Measurements from ENCODE around the gene GRHL1.
"Not testable (repeated sequence)": the region's sequence is repeated elsewhere in the genome, so short reads cannot be mapped to it uniquely, and the experiment has no call there.

The GRHL1 gene

GRCh38 chr2:10009811-10010781 is 58.6 kb downstream of the GRHL1 start:
- no peak for DNase-seq (ENCODE audit: low read depth in 2 of 2)

GRCh38 chr2:10010861-10011605 is 59.5 kb downstream of the GRHL1 start:
- DNase-seq (ENCODE audit: low read depth in 2 of 2), result not testable (repeated sequence)

- not testable (repeated sequence) for DNase-seq (ENCODE audit: low read depth in 2 of 2)
These were observed 60.3 kb downstream of the GRHL1 start for GRCh38 chr2:10011606-10012325.

- DNase-seq (ENCODE audit: low read depth in 2 of 2), result not testable (repeated sequence)
These were observed 61.0 kb downstream of the GRHL1 start for GRCh38 chr2:10012366-10012962.

GRCh38 chr2:10012963-10013461 is 61.5 kb downstream of the GRHL1 start:
- no peak for DNase-seq (ENCODE audit: low read depth in 2 of 2)

GRCh38 chr2:10013651-10014417 is 62.3 kb downstream of the GRHL1 start:
- not testable (repeated sequence) for DNase-seq (ENCODE audit: low read depth in 2 of 2)

GRCh38 chr2:10014418-10015190 is 63.1 kb downstream of the GRHL1 start:
- no peak for DNase-seq (ENCODE audit: low read depth in 2 of 2)

- not testable (repeated sequence) for DNase-seq (ENCODE audit: low read depth in 2 of 2)
These were observed 64.0 kb downstream of the GRHL1 start for GRCh38 chr2:10015376-10015989.

- no peak for DNase-seq (ENCODE audit: low read depth in 2 of 2)
These were observed 64.7 kb downstream of the GRHL1 start for GRCh38 chr2:10016001-10016801.

- DNase-seq (ENCODE audit: low read depth in 2 of 2), result no peak
These were observed 65.3 kb downstream of the GRHL1 start for GRCh38 chr2:10016802-10017258.

GRCh38 chr2:10017313-10017941 is 65.9 kb downstream of the GRHL1 start:
- DNase-seq (ENCODE audit: low read depth in 2 of 2), result no peak

- DNase-seq (ENCODE audit: low read depth in 2 of 2), result no peak
These were observed 67.7 kb downstream of the GRHL1 start for GRCh38 chr2:10019174-10019573.

GRCh38 chr2:10019602-10020400 is 68.3 kb downstream of the GRHL1 start:
- no peak for DNase-seq (ENCODE audit: low read depth in 2 of 2)

GRCh38 chr2:10022041-10022421 is 70.5 kb downstream of the GRHL1 start:
- no peak for DNase-seq (ENCODE audit: low read depth in 2 of 2)

- DNase-seq (ENCODE audit: low read depth in 2 of 2), result no peak
These were observed 71.0 kb downstream of the GRHL1 start for GRCh38 chr2:10022445-10022844.

GRCh38 chr2:10022966-10023662 is 71.6 kb downstream of the GRHL1 start:
- DNase-seq (ENCODE audit: low read depth in 2 of 2), result no peak
